ENCODE data around the gene LANCL3.
"Not testable (repeated sequence)": the region's sequence is repeated elsewhere in the genome, so short reads cannot be mapped to it uniquely, and the experiment has no call there.

GRCh38 chrX:37549619-37550018, 21.8 kb upstream of the LANCL3 start:
- TF ChIP-seq CTCF (IDR thresholded peaks at IDR 0.05); SREBF2 (IDR thresholded peaks at IDR 0.05); FOSL2 (IDR thresholded peaks at IDR 0.05); FOSL2 (CRISPR knock-in tag; IDR thresholded peaks at IDR 0.05); KDM1A (IDR thresholded peaks at IDR 0.05; ENCODE audit: low read depth); POLR2A (IDR thresholded peaks at IDR 0.05; ENCODE audit: low read length); POLR2AphosphoS2 (conservative IDR thresholded peaks at IDR 0.05; ENCODE audit: low read length); RCOR1 (IDR thresholded peaks at IDR 0.05; ENCODE audit: low read depth, low read length); BHLHE40 (IDR thresholded peaks at IDR 0.05; ENCODE audit: low read depth, low read length): not testable (repeated sequence)
- TF ChIP-seq, protein P1, sequence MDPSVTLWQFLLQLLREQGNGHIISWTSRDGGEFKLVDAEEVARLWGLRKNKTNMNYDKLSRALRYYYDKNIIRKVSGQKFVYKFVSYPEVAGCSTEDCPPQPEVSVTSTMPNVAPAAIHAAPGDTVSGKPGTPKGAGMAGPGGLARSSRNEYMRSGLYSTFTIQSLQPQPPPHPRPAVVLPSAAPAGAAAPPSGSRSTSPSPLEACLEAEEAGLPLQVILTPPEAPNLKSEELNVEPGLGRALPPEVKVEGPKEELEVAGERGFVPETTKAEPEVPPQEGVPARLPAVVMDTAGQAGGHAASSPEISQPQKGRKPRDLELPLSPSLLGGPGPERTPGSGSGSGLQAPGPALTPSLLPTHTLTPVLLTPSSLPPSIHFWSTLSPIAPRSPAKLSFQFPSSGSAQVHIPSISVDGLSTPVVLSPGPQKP (IDR thresholded peaks at IDR 0.05; ENCODE audit: low read depth, low read length), result not testable (repeated sequence)
- TF ChIP-seq, protein P2, sequence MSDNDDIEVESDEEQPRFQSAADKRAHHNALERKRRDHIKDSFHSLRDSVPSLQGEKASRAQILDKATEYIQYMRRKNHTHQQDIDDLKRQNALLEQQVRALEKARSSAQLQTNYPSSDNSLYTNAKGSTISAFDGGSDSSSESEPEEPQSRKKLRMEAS (IDR thresholded peaks at IDR 0.05), result not testable (repeated sequence)
